Measurements from ENCODE around the gene CARF.
"Not testable (repeated sequence)": the region's sequence is repeated elsewhere in the genome, so short reads cannot be mapped to it uniquely, and the experiment has no call there.

CARF gene, protein sequence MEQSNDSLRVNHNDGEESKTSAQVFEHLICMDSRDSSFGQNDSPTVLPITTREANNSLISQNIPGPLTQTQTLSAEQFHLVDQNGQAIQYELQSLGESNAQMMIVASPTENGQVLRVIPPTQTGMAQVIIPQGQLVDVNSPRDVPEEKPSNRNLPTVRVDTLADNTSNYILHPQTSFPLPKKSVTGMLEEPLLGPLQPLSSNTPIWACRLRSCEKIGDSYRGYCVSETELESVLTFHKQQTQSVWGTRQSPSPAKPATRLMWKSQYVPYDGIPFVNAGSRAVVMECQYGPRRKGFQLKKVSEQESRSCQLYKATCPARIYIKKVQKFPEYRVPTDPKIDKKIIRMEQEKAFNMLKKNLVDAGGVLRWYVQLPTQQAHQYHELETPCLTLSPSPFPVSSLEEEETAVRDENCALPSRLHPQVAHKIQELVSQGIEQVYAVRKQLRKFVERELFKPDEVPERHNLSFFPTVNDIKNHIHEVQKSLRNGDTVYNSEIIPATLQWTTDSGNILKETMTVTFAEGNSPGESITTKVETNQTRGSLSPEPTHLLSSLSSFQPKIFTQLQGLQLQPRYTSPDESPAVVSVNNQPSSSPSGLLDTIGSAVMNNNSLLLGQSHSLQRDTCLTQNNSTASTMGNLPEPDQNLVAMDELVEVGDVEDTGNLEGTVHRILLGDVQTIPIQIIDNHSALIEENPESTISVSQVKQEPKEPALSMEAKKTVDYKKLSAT

GRCh38 chr2:202911512-202912341, at the start of gene CARF, which contains the start of gene WDR12:
Gene CARF (plus strand): TSS chr2:202912275. CDS start chr2:202941903, 29,628 bp downstream.
Gene WDR12 (minus strand): TSS chr2:202911673. CDS start chr2:202911476, 197 bp downstream.
- DNase-seq (ENCODE audit: low read depth): peak; percentile 93

DNA sequence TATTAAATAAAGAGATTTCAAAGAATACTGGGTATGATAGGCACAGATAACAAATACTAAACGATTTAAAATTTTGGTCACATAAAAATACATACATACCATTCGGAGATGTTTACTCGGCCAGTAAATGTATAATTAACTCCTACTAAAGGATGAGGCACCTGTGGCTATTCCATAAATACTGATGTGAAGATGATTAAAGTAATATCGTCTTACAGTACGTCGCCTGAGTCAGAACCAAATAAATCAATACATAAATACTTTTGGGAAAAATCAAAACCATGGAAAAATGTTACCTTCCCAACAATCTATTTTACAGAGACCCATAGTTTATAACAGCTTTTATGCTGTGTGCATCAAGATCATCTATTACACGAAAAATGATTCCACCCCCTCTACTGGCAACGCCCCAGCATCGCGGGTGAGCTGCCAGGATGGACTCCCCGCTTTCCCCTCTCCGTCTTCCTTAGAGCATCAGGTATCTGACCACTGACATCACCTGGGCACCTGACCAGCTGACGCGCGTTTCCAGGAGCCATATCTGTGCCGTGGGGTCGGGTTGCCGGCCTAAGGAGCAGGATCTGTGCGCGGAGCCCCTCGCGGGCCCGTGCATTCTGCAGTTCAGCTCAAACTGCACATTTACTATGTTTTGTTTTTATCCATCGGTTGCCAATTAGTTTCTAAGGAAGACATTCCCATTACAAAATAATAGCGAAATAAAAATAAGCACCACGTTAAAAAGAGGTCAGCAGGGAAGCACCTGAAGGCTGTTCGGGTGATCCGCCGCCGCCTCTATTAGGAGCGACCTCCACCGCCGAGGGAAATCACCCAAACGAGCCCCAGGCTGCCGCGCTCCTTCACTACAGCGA, 41.4 kb upstream of the CARF start:
- DNase-seq (ENCODE audit: low read depth): no peak

- DNase-seq (ENCODE audit: low read depth): peak; percentile 40
These were observed 40.6 kb upstream of the CARF start, which contains the start of gene ICA1L for GRCh38 chr2:202871300-202872141. Gene ICA1L (minus strand): TSS chr2:202871766. CDS start chr2:202829009, 42,757 bp downstream.

GRCh38 chr2:202877699-202878098, 34.4 kb upstream of the CARF start:
- no peak for DNase-seq (ENCODE audit: low read depth)

DNA sequence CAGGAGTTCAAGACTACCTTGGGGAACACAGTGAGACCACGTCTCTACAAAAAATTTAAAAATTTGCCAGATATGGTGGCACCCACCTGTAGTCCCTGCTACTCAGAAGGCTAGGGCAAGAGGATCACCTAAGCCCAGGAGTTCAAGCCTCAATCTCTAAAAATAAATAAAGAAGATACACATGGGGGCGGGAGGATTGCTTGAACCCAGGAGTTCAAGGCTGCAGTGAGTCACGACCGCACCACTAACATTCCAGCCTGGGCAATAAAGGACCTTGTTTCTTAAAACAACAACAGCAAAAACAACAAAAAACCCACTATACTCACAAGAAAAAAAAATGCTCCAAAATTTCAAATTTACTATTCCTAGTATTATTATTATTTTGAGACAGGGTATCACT, 30.5 kb upstream of the CARF start:
- DNase-seq (ENCODE audit: low read depth): no peak

GRCh38 chr2:202883987-202884675, 27.9 kb upstream of the CARF start:
- DNase-seq (ENCODE audit: low read depth): no peak

- no peak for DNase-seq (ENCODE audit: low read depth)
These were observed 26.9 kb upstream of the CARF start for GRCh38 chr2:202885190-202885589.

- not testable (repeated sequence) for DNase-seq (ENCODE audit: low read depth)
These were observed 6.6 kb upstream of the CARF start for GRCh38 chr2:202905507-202905906.

- DNase-seq (ENCODE audit: low read depth): no peak
These were observed 3.9 kb upstream of the CARF start for GRCh38 chr2:202908186-202908585.

DNA sequence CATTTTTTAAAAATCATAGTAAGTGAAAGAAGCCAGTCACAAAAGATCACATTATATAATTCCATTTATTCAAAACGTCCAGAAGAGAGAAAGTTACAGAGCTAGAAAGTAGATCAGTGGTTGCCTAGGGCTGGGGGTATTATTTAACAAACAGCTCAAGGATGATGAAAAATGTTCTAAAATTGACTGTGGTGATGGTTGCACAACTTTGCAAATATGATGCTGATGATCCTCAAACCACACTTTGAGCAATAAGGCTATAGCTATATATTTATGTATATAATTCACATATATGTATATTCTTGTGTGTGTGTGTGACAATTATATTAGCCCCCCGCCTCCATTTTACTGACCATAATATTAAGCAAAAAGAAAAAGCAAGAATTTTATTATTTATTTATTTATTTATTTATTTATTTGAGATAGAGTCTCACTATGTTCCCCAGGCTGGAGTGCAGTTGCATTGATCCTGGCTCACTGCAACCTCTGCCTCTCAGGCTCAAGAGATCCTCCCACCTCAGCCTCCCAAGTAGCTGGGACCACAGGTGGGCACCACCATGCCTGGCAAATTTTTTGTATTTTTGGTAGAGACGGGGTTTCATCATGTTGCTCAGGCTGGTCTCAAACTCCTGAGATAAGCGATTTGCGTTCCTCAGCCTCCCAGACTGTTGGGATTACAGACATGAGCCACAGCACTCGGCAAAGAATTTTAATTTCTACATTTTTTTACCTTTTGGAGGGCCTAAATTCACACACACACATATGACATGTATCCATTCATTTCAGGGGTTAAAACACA, 2.5 kb upstream of the CARF start:
- DNase-seq (ENCODE audit: low read depth): no peak

GRCh38 chr2:202910250-202910649, 1.8 kb upstream of the CARF start:
- not testable (repeated sequence) for DNase-seq (ENCODE audit: low read depth)

DNA sequence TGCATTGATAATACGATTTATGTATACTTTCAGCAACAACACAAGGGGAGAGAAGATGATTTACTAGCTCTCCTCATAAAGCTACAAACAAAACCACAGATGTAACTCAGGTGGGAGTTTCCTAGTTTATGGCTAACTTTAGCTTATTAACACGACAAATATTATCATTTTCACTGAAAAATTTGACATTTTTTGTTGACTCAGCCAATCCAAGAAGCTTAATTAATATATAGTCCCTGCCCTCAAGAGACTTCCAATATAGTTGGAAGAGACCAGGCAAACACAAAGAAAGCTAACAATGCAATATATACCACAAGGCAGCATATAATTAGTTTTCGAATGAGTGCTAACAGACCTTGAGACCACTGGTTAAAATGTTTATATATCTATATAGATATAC, 1.4 kb upstream of the CARF start:
- no peak for DNase-seq (ENCODE audit: low read depth)

- DNase-seq (ENCODE audit: low read depth): no peak
These were observed 918 bp upstream of the CARF start for GRCh38 chr2:202911203-202911511.

DNA sequence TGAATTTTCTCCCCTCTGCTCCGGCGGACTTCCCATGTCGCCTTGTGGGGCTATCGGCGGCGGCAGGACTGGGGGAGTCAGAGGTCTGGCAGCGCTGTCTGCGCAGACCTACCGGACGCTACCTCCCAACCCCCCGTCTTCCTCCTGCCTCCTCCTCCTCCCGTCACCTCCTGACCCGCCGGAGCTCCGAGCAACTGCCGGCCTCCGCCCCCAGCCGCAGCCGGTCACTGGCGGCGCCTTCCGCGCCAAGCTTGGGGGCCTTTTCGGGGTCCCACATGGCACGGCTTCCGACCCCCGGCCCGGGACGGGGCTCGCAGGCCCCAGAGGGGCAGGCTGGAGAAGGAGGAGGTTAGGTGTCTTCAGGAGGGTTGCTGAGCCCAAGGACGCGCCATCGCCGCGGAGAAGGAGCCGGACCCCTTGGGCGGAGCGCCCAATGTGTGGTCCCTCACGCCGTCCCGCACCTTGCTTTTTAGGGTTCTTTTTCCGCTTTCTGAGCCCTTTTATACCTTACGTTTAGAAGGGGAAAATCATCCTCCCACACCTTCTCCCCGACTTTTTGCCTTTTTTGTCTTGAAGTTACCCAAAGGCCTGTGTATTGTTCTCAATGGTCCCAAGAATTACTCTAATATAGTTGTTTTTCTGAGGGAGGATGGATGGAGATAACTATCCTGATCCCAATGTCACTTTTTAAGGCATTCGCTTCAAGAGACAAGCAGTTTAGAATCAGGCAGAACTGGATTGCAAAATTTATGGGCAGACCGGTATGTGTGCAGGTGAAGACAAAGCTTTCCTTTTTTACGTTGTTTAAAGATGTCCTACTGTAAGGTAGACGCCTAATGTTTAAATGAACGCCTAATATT, 497 bp downstream of the CARF start:
- DNase-seq (ENCODE audit: low read depth): not testable (repeated sequence)

DNA sequence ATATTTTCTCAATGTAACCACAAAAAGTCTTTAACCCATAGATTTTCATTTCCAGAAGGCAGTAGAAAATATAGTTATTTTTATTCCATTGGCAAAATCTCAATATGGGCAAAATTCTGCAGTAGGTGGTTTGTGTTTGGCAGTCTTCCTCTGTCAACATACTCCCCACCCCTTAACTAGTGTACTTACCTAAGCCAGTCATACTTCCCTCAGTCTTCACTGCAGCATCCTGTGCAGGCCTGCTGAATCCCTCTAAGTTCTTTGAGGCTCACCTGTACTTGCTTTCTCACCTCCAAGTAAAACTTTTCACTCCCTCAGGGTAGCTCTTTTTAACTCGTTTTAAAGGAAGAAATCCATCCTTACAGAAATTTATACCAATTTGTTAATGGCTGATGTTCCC, 6.8 kb downstream of the CARF start:
- DNase-seq (ENCODE audit: low read depth): no peak

GRCh38 chr2:202932425-202933138, 20.5 kb downstream of the CARF start:
- peak; percentile 51 for DNase-seq (ENCODE audit: low read depth)

GRCh38 chr2:202933139-202933510, 21.1 kb downstream of the CARF start:
- no peak for DNase-seq (ENCODE audit: low read depth)

Measured in stromal cell of bone marrow (primary cell).